ENCODE measurements around the gene DST.
"Not testable (repeated sequence)": the region's sequence is repeated elsewhere in the genome, so short reads cannot be mapped to it uniquely, and the experiment has no call there.

The DST gene

DNA sequence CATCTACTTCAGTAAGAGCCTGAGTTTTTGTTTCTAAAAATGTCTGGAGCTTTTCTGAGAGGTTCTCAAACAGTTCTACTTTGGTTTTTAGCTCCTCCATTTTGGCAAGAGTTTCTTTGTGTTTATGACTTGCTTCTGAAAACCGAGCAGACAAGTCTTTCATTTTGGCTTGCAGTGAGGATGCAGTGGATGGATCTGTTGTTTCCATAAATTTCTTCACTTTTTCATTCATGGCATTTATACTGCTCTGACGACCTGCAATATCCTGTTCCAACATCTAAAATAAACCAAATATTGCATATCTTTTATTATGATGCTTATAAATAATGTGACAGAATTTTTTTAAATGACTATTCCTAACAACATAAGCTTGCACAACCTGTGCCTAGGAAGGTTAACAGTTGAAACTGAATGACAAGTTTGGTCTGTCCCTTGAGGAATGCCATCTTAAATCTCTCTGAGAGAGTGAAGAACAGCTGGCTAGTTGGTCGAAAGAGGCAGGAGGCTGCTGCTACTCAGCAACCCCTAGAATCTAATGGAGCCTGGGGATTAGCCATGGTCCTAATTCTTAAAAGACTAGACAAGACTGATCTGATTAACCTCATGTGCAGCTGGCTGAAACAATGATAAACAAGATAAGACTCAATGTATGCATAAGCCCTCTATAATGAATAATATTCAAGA, 69.8 kb downstream of the DST start:
- no peak for DNase-seq (ENCODE audit: low read depth in 1 of 2, low spot score in 1 of 2)
- TF ChIP-seq JUND (IDR thresholded peaks at IDR 0.05; ENCODE audit: low read depth), result no peak
- in situ Hi-C loops (cut with HindIII; ENCODE audit: low pct_unique_long_range_greater_than_20kb, low sequenced_read_pairs), result no loop called here

DNA sequence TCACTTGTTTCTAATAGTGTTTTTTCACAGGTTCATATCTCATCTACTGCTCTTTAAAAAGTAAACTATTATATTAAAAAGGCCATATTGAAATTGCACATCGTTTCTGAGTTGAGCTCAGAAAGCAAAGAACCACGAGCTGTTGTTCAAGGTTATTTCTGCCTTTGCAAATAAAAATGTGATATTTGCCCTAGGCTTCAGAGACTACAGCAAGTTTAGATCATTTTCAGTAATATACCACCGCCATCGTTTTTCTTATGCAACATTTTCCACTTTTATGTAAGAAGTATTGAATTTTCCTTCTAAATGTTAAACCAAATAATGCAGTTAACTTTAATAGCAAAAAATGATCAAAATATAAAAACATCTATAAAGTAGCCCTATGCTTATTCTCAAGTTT, 71.1 kb downstream of the DST start:
- DNase-seq (ENCODE audit: low read depth in 1 of 2, low spot score in 1 of 2), result no peak
- in situ Hi-C loops (cut with HindIII; ENCODE audit: low pct_unique_long_range_greater_than_20kb, low sequenced_read_pairs), result no loop called here
- TF ChIP-seq JUND (IDR thresholded peaks at IDR 0.05; ENCODE audit: low read depth), result no peak

DNA sequence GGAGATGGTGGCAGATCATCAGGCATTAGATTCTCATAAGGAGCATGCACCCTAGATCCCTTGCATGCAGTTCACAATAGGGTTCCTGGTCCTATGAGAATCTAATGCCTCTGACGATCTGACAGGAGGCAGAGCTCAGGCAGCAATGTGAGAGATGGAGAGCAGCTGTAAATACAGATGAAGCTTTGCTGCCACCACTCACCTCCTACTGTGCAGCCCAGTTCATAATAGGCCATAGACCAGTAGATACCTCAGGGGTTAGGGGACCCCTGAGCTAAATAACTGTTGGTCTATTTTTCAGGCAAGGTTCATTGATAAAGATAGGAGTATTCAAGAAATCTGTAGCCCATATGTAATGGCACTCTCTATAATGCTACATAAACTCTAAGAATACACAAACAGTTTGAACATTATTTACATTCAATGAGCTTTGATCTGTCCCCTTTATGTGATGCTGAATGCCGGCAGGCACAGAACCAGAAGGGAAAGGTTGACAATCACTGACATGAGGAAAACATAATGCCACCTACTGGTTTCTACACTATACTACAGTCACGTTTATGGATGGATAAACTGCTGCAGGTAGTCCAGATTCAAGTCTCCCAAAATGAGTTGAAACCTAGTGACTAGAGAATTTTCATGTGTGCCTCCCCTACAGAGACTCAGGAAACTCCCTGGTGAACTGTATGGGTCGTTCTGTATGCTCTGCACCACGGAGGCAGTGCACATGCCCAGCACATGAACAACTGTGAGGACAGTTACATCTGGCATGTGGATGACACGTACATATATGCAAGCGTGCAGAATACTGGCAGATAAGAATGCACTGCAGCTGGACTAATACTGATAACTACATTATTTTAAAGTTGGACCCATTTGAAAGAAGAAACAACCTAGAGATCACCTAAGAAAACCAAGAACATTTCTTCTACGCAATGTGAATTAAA, 72.0 kb downstream of the DST start:
- no peak for TF ChIP-seq JUND (IDR thresholded peaks at IDR 0.05; ENCODE audit: low read depth)
- DNase-seq (ENCODE audit: low read depth in 1 of 2, low spot score in 1 of 2), result peak; percentile 32 to 57
- in situ Hi-C loops (cut with HindIII; ENCODE audit: low pct_unique_long_range_greater_than_20kb, low sequenced_read_pairs), result no loop called here

DNA sequence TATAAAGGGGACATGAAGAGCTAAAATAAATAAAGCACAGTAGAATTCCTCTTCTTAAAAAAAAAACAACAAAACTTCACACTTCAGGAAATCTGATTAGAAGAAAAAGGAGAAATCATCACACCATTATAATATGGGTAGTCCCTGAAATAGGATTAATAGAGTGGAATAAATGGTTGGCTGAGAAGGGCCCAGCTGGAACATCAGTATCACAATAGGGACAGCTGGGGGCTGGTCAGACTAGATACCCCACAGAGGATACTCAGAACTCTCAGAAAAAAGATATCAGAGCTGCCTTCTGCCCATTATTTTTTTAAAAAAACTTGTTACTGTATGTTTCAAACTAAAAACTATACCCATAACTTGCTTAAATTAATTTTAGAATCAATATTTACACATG, 75.2 kb downstream of the DST start:
- no peak for DNase-seq (ENCODE audit: low read depth in 1 of 2, low spot score in 1 of 2)
- in situ Hi-C loops (cut with HindIII; ENCODE audit: low pct_unique_long_range_greater_than_20kb, low sequenced_read_pairs), result no loop called here
- no peak for TF ChIP-seq JUND (IDR thresholded peaks at IDR 0.05; ENCODE audit: low read depth)

DNA sequence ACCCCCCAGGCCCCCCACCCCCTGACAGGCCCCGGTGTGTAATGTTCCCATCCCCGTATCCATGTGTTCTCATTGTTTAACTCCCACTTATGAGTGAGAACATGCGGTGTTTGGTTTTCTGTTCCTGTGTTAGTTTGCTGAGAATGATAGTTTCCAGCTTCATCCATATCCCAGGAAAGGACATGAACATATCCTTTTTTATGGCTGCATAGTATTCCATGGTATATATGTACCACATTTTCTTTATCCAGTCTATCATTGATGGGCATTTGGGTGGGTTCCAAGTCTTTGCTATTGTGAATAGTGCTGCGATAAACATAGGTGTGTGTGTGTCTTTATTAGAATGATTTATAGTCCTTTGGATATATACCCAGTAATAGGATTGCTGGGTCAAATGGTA, 80.0 kb downstream of the DST start:
- DNase-seq (ENCODE audit: low read depth in 1 of 2, low spot score in 1 of 2); in situ Hi-C loops (cut with HindIII; ENCODE audit: low pct_unique_long_range_greater_than_20kb, low sequenced_read_pairs): not testable (repeated sequence)

DNA sequence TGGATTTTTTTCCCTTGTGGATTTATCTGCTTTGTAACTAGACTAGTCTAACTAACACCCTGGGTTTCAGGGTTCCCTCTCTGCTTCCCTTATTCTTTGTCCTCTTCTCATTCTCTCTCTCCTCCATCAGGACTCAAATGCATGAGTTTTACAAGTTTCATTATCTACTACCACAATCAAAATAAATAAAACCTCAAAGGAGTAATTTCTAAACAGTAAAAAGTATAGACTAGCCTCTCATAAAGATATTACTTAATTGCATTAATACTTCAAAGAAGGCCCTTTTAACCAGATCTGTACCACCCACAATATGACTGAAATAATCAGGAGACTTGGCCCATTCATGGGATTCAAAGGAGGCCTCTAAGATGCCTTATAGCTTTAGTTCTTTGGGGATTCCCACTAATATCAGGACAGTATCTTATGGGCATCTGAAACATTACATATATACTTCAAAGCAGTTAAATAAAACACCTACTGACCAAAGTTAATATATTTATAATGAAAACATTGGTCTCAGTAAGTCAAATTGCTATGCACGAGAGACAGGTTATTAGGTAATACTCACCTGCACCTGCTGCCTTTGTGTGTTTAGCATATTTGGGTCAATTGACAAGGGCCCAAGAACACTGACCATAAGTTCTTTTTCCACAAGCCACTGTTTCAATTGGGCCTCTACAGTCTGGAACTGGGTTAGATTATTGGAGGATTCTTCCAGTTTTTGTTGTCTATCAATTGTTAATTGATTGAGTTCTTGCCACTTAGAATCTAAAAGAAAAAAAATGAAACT, 85.7 kb downstream of the DST start:
- DNase-seq (ENCODE audit: low read depth in 1 of 2, low spot score in 1 of 2), result no peak
- TF ChIP-seq JUND (IDR thresholded peaks at IDR 0.05; ENCODE audit: low read depth), result no peak
- in situ Hi-C loops (cut with HindIII; ENCODE audit: low pct_unique_long_range_greater_than_20kb, low sequenced_read_pairs), result no loop called here

DNA sequence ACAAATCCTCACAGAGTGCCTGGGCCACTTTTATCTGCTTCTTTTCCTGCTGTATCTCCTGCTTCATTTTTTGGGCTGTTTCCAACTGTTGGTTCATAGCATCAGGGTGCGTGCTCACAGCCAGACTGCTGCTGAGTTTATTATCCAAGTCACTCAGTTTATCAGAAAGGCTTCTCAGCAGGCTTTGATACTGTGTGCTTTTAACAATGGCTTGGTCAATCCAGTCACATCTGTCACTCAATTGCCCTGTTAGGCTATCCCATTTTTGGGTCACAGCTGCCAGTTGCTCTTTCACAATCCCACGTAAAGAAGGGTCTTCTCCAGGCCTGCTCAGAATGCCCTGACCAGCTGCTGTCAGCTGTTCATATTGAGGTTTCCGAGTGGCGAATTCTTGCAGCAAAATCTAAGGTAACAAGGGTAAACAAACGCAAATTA, 87.2 kb downstream of the DST start:
- in situ Hi-C loops (cut with HindIII; ENCODE audit: low pct_unique_long_range_greater_than_20kb, low sequenced_read_pairs), result no loop called here
- DNase-seq (ENCODE audit: low read depth in 1 of 2, low spot score in 1 of 2), result no peak
- TF ChIP-seq JUND (IDR thresholded peaks at IDR 0.05; ENCODE audit: low read depth), result no peak

DNA sequence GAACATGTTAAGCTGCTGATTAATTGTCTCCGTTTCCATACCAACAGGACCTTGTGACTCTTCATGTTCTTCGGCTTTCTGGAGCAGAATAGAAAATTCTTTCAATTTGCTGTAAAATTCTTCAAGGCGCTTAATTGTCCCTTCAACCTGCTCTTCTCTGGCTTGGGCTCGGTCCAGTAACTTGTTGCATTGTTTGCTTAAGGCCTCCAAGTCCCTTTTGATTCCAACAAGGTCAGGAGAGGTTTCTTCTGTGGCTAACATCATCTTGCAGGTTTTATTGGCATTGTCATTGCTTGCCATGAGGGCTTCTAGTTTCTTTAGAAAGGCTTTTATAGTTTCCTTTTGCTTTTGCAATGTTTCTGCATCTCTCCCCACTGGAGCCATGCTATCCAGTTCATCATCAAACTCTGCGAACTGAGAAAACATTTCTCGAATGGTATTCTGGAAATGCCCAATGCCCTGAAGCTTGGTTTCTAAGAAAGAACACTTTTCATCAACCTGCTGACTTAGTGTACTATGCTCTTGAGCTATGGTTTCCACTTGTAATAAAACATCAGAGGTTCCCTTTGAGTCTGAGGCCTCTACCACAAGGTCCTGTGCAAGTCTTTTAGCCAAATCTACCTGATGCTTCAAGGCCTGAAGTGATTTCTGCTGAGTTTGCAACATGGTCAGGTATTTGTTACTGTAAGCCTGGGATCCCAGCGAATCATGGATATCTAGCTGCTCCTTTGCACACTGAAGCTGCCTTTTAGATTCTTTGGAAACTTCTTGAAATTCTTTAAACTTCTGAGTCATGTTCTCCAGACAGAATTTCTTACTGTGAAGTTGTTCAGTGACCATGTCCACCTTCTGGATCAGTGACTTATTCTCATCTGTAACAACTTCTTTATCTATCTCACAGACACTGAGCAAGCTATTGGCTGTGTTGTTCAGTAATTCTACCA, 90.2 kb downstream of the DST start:
- in situ Hi-C loops (cut with HindIII; ENCODE audit: low pct_unique_long_range_greater_than_20kb, low sequenced_read_pairs), result no loop called here
- no peak for DNase-seq (ENCODE audit: low read depth in 1 of 2, low spot score in 1 of 2)
- TF ChIP-seq JUND (IDR thresholded peaks at IDR 0.05; ENCODE audit: low read depth), result no peak

DNA sequence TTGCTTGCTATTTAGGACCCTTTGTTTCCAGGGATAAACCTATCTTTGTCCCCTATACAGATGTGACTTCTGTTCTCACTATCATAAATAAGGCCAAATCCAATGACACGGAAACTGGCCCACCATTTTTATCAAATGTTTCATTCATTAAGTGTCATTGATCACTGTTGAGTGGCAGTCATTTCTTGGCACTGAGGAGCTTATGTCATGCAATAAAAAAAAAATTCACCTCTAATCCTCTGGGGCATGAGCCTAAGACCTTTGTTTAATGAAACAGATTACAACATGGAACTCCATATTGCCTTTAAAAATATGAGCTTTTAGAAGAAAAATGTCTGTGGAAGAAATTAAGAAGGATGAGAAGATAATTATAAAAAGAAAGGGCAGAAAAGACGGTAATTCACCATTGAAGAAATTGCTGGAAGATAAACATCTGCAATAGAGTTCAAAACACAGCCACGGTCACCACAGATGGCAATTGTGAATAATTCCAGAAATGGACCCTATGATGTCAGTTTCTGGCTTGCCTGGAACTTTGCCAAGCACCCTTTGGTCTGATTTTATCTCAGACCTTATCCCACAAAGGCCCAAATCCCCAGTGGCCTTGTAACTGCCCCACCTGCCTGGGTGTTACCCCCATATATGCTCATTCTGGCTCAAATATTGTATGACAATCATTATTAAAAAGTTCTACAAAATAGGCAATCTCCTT, 91.1 kb downstream of the DST start:
- in situ Hi-C loops (cut with HindIII; ENCODE audit: low pct_unique_long_range_greater_than_20kb, low sequenced_read_pairs), result no loop called here

DNA sequence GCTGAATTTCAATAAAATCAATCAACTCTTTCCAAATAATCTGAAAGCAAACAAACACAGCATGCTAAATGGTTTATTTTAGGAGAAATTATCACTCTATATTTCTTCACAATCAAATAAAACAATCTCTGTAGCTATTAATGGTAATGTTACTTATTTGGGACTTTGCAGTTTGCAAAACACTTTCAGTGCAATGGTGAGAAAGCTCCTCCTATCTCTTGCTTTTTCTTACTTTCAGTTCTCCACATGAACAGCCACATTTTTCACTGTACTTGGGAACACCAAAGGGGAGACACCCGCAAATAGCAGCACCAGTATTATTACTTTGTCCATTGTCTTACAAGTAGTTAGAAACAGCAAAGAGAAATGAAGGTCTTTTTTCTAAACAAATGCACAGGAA, 92.4 kb downstream of the DST start:
- in situ Hi-C loops (cut with HindIII; ENCODE audit: low pct_unique_long_range_greater_than_20kb, low sequenced_read_pairs), result no loop called here
- DNase-seq (ENCODE audit: low read depth in 1 of 2, low spot score in 1 of 2), result no peak
- TF ChIP-seq JUND (IDR thresholded peaks at IDR 0.05; ENCODE audit: low read depth), result no peak

More for the DNA sequence above, 91.1 kb downstream of the DST start:
- DNase-seq (ENCODE audit: low read depth in 1 of 2, low spot score in 1 of 2), result no peak
- TF ChIP-seq JUND (IDR thresholded peaks at IDR 0.05; ENCODE audit: low read depth), result no peak

DNA sequence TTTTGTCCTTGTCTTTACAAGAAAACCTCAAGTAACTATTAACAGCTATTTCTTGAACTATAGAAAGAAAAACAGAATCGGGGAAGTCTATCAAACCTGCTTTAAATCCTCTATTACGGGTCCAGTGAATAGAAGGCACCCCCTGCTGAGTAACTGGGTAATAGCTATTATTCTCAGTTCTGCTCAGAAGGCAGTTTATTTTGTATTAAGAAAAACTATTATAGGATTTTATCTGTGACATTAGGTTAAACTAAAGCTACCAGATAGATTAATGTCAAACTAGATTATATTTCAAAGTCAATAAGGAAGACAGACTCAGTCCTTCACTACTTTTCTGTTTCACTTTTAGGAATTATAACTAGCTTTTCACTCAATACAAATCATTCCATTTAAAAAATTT, 93.7 kb downstream of the DST start:
- in situ Hi-C loops (cut with HindIII; ENCODE audit: low pct_unique_long_range_greater_than_20kb, low sequenced_read_pairs), result no loop called here
- DNase-seq (ENCODE audit: low read depth in 1 of 2, low spot score in 1 of 2), result no peak
- TF ChIP-seq JUND (IDR thresholded peaks at IDR 0.05; ENCODE audit: low read depth), result no peak

Measured in T47D (cell line).